ENCODE measurements around the gene MYO7A. TPM values are rescaled to one million over a fixed set of nuclear protein-coding genes. Genes with fewer than 3 reads are reported as not detected.

The MYO7A gene
- total RNA-seq, 4 donors from 2014 or later = 3.8 to 8.7 (median 5.7) TPM

DNA sequence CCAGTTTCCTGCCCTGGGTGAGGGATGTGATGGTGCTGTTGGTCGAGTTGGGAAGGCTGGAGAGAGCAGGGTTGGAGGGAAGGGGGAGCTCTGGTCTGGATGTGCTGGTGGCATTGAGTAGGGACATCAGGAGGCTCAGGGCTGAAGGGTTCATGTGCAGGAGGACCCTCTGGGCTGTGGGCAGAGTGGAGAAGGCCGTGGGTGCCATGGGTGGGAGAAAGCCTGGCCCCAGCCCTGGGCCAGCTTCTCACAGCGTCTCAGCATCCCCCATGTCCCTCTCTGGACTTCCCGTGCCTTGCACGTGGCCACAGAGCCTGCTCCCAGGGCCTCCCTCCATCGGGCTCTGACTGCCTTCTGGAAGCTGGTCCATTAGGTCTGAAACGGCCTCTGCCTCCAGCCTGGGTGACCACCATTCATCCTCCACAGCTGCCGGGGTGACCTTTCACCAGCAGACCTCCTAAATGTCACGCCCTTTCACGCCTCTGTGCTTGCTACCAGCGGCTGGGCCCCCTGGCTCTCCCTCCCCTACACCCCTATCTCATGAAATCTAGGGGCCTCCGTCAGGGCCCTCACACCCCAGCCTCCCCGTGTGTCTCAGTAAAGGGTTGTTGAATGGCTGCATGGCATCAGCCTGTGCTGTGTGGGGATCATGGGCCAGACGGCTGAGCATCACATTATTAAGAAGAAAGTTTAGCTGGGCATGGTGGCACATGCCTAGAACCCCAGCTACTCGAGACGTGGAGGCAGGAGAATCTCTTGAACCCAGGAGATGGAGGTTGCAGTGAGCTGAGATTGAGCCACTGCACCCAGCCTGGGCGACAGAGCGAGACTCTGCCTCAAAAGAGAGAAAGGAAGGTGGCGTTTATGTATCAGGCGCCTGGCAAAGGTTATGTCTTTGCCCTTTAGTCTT lies 25.5 kb downstream of the MYO7A start:
- Histone ChIP-seq H3K27me3 (no peaks in the 10 kb centered on the region), H3K27ac (no peak overlapping the region), H3K4me1 (peaks cover 8 to 10% of the 10 kb centered on the region in 2 donors), H3K36me3 (no peaks in the 10 kb centered on the region), H3K4me3 (replicated peaks in 1 of 3) (no peak overlapping the region), H3K9me3 (no peaks in the 10 kb centered on the region)
- no peak for DNase-seq
- 79 to 86% methylated on average over 15 to 20 of the region's 20 CpGs for WGBS, 2 donors
- TF ChIP-seq POLR2A (IDR thresholded peaks at IDR 0.05) = no peak
- TF ChIP-seq, protein P1, sequence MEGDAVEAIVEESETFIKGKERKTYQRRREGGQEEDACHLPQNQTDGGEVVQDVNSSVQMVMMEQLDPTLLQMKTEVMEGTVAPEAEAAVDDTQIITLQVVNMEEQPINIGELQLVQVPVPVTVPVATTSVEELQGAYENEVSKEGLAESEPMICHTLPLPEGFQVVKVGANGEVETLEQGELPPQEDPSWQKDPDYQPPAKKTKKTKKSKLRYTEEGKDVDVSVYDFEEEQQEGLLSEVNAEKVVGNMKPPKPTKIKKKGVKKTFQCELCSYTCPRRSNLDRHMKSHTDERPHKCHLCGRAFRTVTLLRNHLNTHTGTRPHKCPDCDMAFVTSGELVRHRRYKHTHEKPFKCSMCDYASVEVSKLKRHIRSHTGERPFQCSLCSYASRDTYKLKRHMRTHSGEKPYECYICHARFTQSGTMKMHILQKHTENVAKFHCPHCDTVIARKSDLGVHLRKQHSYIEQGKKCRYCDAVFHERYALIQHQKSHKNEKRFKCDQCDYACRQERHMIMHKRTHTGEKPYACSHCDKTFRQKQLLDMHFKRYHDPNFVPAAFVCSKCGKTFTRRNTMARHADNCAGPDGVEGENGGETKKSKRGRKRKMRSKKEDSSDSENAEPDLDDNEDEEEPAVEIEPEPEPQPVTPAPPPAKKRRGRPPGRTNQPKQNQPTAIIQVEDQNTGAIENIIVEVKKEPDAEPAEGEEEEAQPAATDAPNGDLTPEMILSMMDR (IDR thresholded peaks at IDR 0.05) = no peak
- intact Hi-C loops (cut with DNase I) = no loop called here

DNA sequence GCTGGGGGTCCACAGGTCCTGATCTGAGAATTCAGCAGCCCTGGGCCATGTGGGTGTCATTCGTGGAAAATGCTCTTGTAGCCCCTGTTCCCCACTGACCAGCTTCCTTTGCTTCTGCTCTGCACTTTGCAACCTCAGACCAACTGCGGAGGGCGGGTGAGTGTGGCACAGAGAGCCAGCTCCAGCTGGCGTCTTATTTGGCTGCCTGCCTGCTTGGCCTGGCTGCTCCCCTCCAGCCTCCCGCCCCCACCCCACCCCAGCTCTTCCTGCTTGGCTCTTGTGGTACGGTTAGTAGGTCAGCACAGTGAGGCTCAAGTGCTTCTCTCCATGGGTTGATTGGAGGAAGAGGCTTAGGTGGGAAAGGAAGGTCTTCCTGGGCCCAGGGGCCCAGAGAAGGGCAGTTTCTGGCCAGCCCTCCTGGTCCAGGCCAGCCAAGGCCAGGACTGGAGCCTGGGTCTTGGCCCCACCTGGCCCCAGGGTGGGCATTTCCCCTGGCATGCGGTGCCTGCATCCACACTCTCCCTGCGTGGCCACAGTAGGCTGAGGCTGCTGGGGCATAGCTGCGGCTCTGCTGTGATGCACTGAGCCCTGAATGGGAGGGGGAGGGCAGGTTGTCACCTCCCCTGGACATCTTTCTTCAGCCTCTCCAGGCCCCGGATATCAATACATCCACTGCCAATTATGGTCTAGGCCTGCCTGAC lies 26.5 kb downstream of the MYO7A start:
- Histone ChIP-seq H3K27me3 (no peaks in the 10 kb centered on the region), H3K4me3 (replicated peaks in 1 of 3) (no peak overlapping the region), H3K36me3 (no peaks in the 10 kb centered on the region), H3K9me3 (no peaks in the 10 kb centered on the region), H3K4me1 (peaks cover 8 to 10% of the 10 kb centered on the region in 2 donors), H3K27ac (no peak overlapping the region)
- intact Hi-C loops (cut with DNase I) = no loop called here
- peak; percentile 78 for DNase-seq
- WGBS, 2 donors = 18 to 43% methylated on average over 6 to 9 of the region's 10 CpGs
- TF ChIP-seq, protein P1 (IDR thresholded peaks at IDR 0.05) = no peak
- TF ChIP-seq POLR2A (IDR thresholded peaks at IDR 0.05) = no peak

DNA sequence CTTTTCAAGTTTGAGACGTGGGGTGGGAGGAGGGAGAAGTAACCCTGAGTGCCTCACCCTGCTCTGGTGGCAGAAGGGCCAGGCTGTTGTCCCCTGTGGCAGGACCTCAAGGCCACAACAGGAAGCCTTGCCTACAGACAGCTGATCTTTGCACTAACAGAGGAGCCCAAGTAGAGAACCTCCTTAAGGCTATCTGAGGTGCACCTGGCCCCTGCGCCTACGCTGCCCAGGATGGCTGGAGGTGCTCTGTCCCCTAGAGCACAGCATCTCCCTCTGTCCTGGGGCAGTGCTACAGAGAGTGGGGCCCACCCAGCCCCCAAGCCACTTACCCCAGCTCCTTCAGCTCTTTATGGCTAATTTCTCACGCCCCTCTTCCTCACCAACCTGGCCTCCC lies 27.0 kb downstream of the MYO7A start:
- Histone ChIP-seq H3K4me3 (replicated peaks in 1 of 3) (no peak overlapping the region), H3K27ac (no peak overlapping the region), H3K36me3 (no peaks in the 10 kb centered on the region), H3K4me1 (peaks cover 8 to 10% of the 10 kb centered on the region in 2 donors), H3K9me3 (no peaks in the 10 kb centered on the region), H3K27me3 (no peaks in the 10 kb centered on the region)
- 92 to 95% methylated on average over 3 to 4 of the region's 4 CpGs for WGBS, 2 donors
- no peak for DNase-seq
- TF ChIP-seq, protein P1 (IDR thresholded peaks at IDR 0.05) = no peak
- TF ChIP-seq POLR2A (IDR thresholded peaks at IDR 0.05) = no peak
- intact Hi-C loops (cut with DNase I) = no loop called here

DNA sequence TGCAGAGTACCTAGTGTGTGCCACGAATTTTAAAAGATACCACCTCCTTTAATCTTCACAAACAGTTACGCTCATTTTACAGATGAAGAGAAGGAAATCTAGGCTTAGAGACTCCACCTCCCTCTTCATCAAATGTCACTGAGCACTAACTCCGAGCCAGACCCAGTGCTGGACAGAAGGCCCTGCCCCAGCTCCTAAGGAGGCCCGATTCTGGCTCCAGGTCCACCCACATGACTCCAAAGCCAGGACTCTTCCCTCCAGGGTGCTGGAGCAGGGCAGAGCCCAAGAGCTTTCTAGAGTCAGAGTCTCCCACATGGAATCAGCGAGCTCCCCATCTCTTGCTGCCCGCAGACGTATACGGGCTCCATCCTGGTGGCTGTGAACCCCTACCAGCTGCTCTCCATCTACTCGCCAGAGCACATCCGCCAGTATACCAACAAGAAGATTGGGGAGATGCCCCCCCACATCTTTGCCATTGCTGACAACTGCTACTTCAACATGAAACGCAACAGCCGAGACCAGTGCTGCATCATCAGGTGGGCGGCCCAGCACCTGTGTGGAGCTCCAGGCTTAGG lies 27.6 kb downstream of the MYO7A start:
- Histone ChIP-seq H3K4me1 (peaks cover 8 to 10% of the 10 kb centered on the region in 2 donors), H3K27ac (no peak overlapping the region), H3K27me3 (no peaks in the 10 kb centered on the region), H3K9me3 (no peaks in the 10 kb centered on the region), H3K36me3 (no peaks in the 10 kb centered on the region), H3K4me3 (replicated peaks in 1 of 3) (no peak overlapping the region)
- TF ChIP-seq, protein P1 (IDR thresholded peaks at IDR 0.05) = no peak
- no peak for TF ChIP-seq POLR2A (IDR thresholded peaks at IDR 0.05)
- WGBS, 2 donors = 93 to 95% methylated on average over 8 to 13 of the region's 13 CpGs
- DNase-seq = no peak
- intact Hi-C loops (cut with DNase I) = no loop called here

All from thyroid gland (tissue), 4 donors.